ENCODE data around the gene TMEM9.
A peak's percentile ranks its signal among the peaks of the same experiment; 100 is the strongest.

Gene TMEM9

GRCh38 chr1:201111156-201111555, 43.1 kb downstream of the TMEM9 start:
- H3K4me1 Mint-ChIP-seq, result peaks cover 18% of the 10 kb centered on the region
- H3K36me3 Mint-ChIP-seq (ENCODE audit: low read depth), result no peaks in the 10 kb centered on the region
- H3K9me3 Mint-ChIP-seq, result no peaks in the 10 kb centered on the region
- no peak for TF ChIP-seq CTCF (IDR thresholded peaks at IDR 0.05)
- peaks cover 47% of the 10 kb centered on the region for H3K27me3 Mint-ChIP-seq (ENCODE audit: low read depth, poor library complexity)
- no peak for DNase-seq
- no peak overlapping the region for H3K27ac Mint-ChIP-seq
- no peak overlapping the region for H3K4me3 Mint-ChIP-seq

GRCh38 chr1:201110616-201111015, 43.7 kb downstream of the TMEM9 start:
- no peaks in the 10 kb centered on the region for H3K9me3 Mint-ChIP-seq
- no peak overlapping the region for H3K27ac Mint-ChIP-seq
- TF ChIP-seq CTCF (IDR thresholded peaks at IDR 0.05), result no peak
- H3K36me3 Mint-ChIP-seq (ENCODE audit: low read depth), result no peaks in the 10 kb centered on the region
- no peak overlapping the region for H3K4me3 Mint-ChIP-seq
- DNase-seq, result no peak
- H3K27me3 Mint-ChIP-seq (ENCODE audit: low read depth, poor library complexity), result peaks cover 45% of the 10 kb centered on the region
- H3K4me1 Mint-ChIP-seq, result peaks cover 18% of the 10 kb centered on the region

- Mint-ChIP-seq H3K27me3 (ENCODE audit: low read depth, poor library complexity) (peaks cover 43% of the 10 kb centered on the region), H3K9me3 (no peaks in the 10 kb centered on the region), H3K27ac (no peak overlapping the region), H3K36me3 (ENCODE audit: low read depth) (no peaks in the 10 kb centered on the region), H3K4me3 (no peak overlapping the region), H3K4me1 (peaks cover 18% of the 10 kb centered on the region)
- DNase-seq, result no peak
- TF ChIP-seq CTCF (IDR thresholded peaks at IDR 0.05), result no peak
These were observed 44.1 kb downstream of the TMEM9 start for GRCh38 chr1:201110138-201110537.

GRCh38 chr1:201109651-201110050, 44.6 kb downstream of the TMEM9 start:
- Mint-ChIP-seq H3K36me3 (ENCODE audit: low read depth) (no peaks in the 10 kb centered on the region), H3K4me1 (peaks cover 18% of the 10 kb centered on the region), H3K9me3 (no peaks in the 10 kb centered on the region), H3K27ac (no peak overlapping the region), H3K4me3 (no peak overlapping the region), H3K27me3 (ENCODE audit: low read depth, poor library complexity) (peaks cover 38% of the 10 kb centered on the region)
- DNase-seq, result no peak
- TF ChIP-seq CTCF (IDR thresholded peaks at IDR 0.05), result no peak

- H3K27ac Mint-ChIP-seq, result peak overlapping the region; percentile 42
- no peak for TF ChIP-seq CTCF (IDR thresholded peaks at IDR 0.05)
- peaks cover 26% of the 10 kb centered on the region for H3K4me1 Mint-ChIP-seq
- H3K9me3 Mint-ChIP-seq, result no peaks in the 10 kb centered on the region
- DNase-seq, result no peak
- peaks cover 29% of the 10 kb centered on the region for H3K27me3 Mint-ChIP-seq (ENCODE audit: low read depth, poor library complexity)
- H3K4me3 Mint-ChIP-seq, result no peak overlapping the region
- no peaks in the 10 kb centered on the region for H3K36me3 Mint-ChIP-seq (ENCODE audit: low read depth)
These were observed 45.7 kb downstream of the TMEM9 start for GRCh38 chr1:201108614-201109013.

GRCh38 chr1:201105688-201106087, 48.6 kb downstream of the TMEM9 start:
- Mint-ChIP-seq H3K27ac (no peak overlapping the region), H3K27me3 (ENCODE audit: low read depth, poor library complexity) (peaks cover 18% of the 10 kb centered on the region), H3K4me1 (peaks cover 16% of the 10 kb centered on the region), H3K4me3 (no peak overlapping the region), H3K9me3 (no peaks in the 10 kb centered on the region), H3K36me3 (ENCODE audit: low read depth) (no peaks in the 10 kb centered on the region)
- no peak for TF ChIP-seq CTCF (IDR thresholded peaks at IDR 0.05)
- no peak for DNase-seq
